Sigmoid colon (tissue), 7 donors: Measurements from ENCODE around the gene SH2D5. TPM values are rescaled to one million over a fixed set of nuclear protein-coding genes. Genes with fewer than 3 reads are reported as not detected.

Experiments
- DNase-seq: peaks from one replicate; pipeline ENCODE4 v3.0.0-alpha.2; 2019
- H3K27ac ChIP-seq, 4 donors: fragments of 200-600 bp; sonication (generic); one replicate each; pipeline ENCODE4 v1.5.1; 2016 to 2019; ENCODE audit warnings: mild to moderate bottlenecking in 1 of 4
- H3K27me3 ChIP-seq, 3 donors: fragments of 200-600 bp; sonication (generic); one replicate each; pipeline ENCODE4 v1.5.1; 2019; ENCODE audit warnings: mild to moderate bottlenecking in 1 of 3
- H3K36me3 ChIP-seq, 4 donors: fragments of 200-600 bp; sonication (generic); one replicate each; pipeline ENCODE4 v1.5.1; 2016 to 2019
- H3K4me1 ChIP-seq, 4 donors: fragments of 200-600 bp; sonication (generic); one replicate each; pipeline ENCODE4 v1.5.1; 2017 to 2019
- H3K4me3 ChIP-seq, 4 donors: fragments of 200-600 bp; sonication (generic); one replicate each; pipeline ENCODE4 v1.5.1; 2017 to 2019; ENCODE audit warnings: mild to moderate bottlenecking in 2 of 4, moderate library complexity in 1 of 4
- H3K9me3 ChIP-seq, 4 donors: fragments of 200-600 bp in 3 of 4; sonication (generic) in 3 of 4; one replicate each; pipeline versions ENCODE4 v1.5.1 to v1.6.1; 2013 to 2019
- CTCF ChIP-seq, 4 experiments: fragments of 450-650 bp in 3 of 4; fragments of 200-600 bp in 1 of 4; IDR thresholded peaks; one replicate each; pipeline ENCODE4 v1.5.1; 2016 to 2019; ENCODE audit warnings: antibody characterized with exemption in 4 of 4, mild to moderate bottlenecking in 3 of 4, moderate library complexity in 2 of 4
- EP300 ChIP-seq, 4 donors: sonication (generic); formaldehyde crosslinking; IDR thresholded peaks; one replicate each; pipeline ENCODE4 v1.6.1; 2017; ENCODE audit warnings: antibody characterized with exemption in 4 of 4
- POLR2A ChIP-seq, 2 donors: fragments of 450-650 bp; IDR thresholded peaks; one replicate each; pipeline ENCODE4 v1.6.1; 2016; ENCODE audit warnings: antibody characterized with exemption in 2 of 2, mild to moderate bottlenecking in 2 of 2, moderate library complexity in 2 of 2
- POLR2AphosphoS5 ChIP-seq, 4 donors: sonication (generic); formaldehyde crosslinking; IDR thresholded peaks; one replicate each; pipeline ENCODE4 v1.6.1; 2017; ENCODE audit warnings: antibody characterized with exemption in 4 of 4
- WGBS, 2 donors: extraction: QIAGEN DNeasy Blood & Tissue Kit; methylation state at CpG; one replicate each; pipeline ENCODE4 v1.1.7; 2013; 5-methylcytosine and 5-hydroxymethylcytosine counted together
- intact Hi-C: fragments of 100-400 bp; cut with DNase I; formaldehyde crosslinking; loops from one replicate; pipeline ENCODE4 v1.15.1; 2023
- polyA plus RNA-seq, 3 donors: library from polyadenylated mRNA; stranded (reverse); fragments of 200-250 nt; gene quantifications; one replicate each; pipeline ENCODE4 v1.2.3, GENCODE V29; 2013
- total RNA-seq, 4 donors: library from RNA; depleted of rRNA; stranded (reverse); fragments of >200 nt; gene quantifications; one replicate each; pipeline ENCODE4 v1.1.0, GENCODE V29; 2016
- donor health status: healthy with polysubstance abuse.
- donor health status: Bipolar disorder and iron deficiency.
- donor health status: healthy.

SH2D5 gene
- total and polyA plus RNA-seq, 7 donors: under 0.01 to 0.55 (median 0.14) TPM; not detected in 2

DNA sequence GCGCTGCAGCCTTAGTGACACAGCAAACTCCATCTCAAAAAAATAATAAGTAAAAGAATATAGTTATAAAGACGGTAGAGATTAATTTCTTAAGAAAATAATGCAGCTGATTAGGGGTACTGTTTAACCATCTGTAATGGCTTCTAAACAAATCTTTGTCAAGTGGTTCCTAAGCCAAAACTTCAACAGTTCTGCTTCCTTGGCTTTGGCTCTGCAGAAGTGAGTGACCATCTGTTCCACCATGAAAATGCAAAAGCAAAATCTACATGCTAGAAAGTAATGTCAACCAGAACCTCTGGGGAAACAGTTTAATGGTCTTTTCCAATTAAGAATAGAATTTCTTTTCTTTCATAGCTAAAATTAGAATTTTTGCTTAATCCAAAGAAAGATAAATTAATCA is 8.3 kb upstream of the SH2D5 start:
- WGBS, 2 donors: 69 to 77% methylated on average over 2 of the region's 2 CpGs
- no peaks in the 10 kb centered on the region for H3K27me3 ChIP-seq
- H3K36me3 ChIP-seq: peaks cover 14 to 65% (median 32%) of the 10 kb centered on the region in 4 donors
- DNase-seq: no peak
- TF ChIP-seq POLR2AphosphoS5 (IDR thresholded peaks at IDR 0.05) (no peak), CTCF (IDR thresholded peaks at IDR 0.05) (no peak), EP300 (IDR thresholded peaks at IDR 0.05) (no peak), POLR2A (IDR thresholded peaks at IDR 0.05) (no peak)
- H3K27ac ChIP-seq: no peak overlapping the region
- H3K9me3 ChIP-seq: no peaks in the 10 kb centered on the region
- H3K4me3 ChIP-seq: no peak overlapping the region
- H3K4me1 ChIP-seq: no peaks in the 10 kb centered on the region
- intact Hi-C loops: no loop called here

DNA sequence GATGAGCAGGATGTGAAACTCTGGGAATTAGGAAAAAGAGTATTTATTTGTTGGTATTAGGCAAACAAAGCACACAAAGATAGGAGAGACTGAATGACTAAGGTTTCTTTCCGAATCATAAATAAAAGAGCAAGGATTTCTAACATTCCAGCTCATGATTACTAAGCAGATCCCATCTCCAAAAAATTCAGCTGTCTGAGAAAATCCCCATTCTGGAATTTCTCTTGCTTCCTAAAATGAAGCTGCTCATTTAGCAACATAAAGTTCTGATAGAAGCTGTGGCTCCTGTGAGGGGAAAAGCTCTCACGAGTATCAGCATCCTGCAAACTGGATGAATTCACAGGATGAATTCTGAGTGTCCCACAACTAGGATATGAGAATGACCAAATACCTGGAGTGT is 6.7 kb upstream of the SH2D5 start:
- DNase-seq: no peak
- no peak overlapping the region for H3K4me3 ChIP-seq
- no peaks in the 10 kb centered on the region for H3K27me3 ChIP-seq
- TF ChIP-seq POLR2A (IDR thresholded peaks at IDR 0.05) (no peak), EP300 (IDR thresholded peaks at IDR 0.05) (no peak), POLR2AphosphoS5 (IDR thresholded peaks at IDR 0.05) (no peak), CTCF (IDR thresholded peaks at IDR 0.05) (no peak)
- no peaks in the 10 kb centered on the region for H3K4me1 ChIP-seq
- intact Hi-C loops: no loop called here
- peak overlapping the region in 1 of 4 donors; percentile 28 for H3K27ac ChIP-seq
- peaks cover 6 to 49% (median 20%) of the 10 kb centered on the region in 4 donors for H3K36me3 ChIP-seq
- H3K9me3 ChIP-seq: no peaks in the 10 kb centered on the region
- WGBS, 2 donors: 85 to 86% methylated on average over 2 of the region's 2 CpGs

- WGBS, 2 donors: 91 to 94% methylated on average over 7 of the region's 7 CpGs
Measured at GRCh38 chr1:20735581-20736111, 3.1 kb upstream of the SH2D5 start.

DNA sequence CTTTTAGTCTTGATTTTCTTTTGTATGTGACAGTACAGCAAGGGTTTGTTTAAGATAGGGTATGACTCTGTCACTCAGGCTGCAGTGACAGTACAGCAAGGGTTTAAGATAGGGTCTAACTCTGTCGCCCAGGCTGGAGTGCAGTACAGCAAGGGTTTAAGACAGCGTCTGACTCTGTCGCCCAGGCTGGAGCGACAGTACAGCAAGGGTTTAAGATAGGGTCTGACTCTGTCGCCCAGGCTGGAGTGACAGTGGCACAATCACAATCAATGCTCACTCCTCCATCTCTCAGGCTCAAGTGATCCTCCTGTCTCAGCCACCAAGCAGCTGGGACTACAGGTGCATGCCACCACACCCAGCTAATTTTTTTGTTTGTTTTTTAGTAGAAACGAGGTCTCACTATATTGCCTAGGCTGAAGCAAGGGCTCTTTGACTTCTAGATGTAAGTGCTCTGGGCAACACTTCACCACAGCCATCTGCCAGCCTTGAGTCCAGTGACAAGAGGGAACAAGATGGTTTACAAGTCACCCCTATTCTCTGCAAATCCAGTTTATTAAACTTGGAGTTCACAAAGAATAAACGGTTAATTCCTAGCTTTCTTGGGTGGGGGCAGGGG is 965 bp upstream of the SH2D5 start:
- peak overlapping the region in 3 of 4 donors; percentile 55 to 58 (median 58) for H3K4me3 ChIP-seq
- H3K9me3 ChIP-seq: no peaks in the 10 kb centered on the region
- H3K27me3 ChIP-seq: peaks cover 8 to 27% (median 10%) of the 10 kb centered on the region in 3 donors
- H3K36me3 ChIP-seq: no peaks in the 10 kb centered on the region
- 8 to 24% methylated on average over 7 of the region's 7 CpGs for WGBS, 2 donors
- peak overlapping the region; percentile 17 to 80 (median 62) for H3K27ac ChIP-seq
- TF ChIP-seq POLR2AphosphoS5 (IDR thresholded peaks at IDR 0.05) (no peak), POLR2A (IDR thresholded peaks at IDR 0.05) (no peak), EP300 (IDR thresholded peaks at IDR 0.05) (no peak), CTCF (IDR thresholded peaks at IDR 0.05) (no peak)
- intact Hi-C loops: loop anchor here (1.0 kb wide), 1 partner anchor 36 kb away; no protein-coding TSS in a partner anchor
- peaks cover 0 to 25% (median 23%) of the 10 kb centered on the region in 4 donors for H3K4me1 ChIP-seq
- no peak for DNase-seq

More at GRCh38 chr1:20735581-20736111, 3.1 kb upstream of the SH2D5 start:
- TF ChIP-seq POLR2AphosphoS5 (IDR thresholded peaks at IDR 0.05): no peak
- no peak for TF ChIP-seq CTCF (IDR thresholded peaks at IDR 0.05)
- TF ChIP-seq POLR2A (IDR thresholded peaks at IDR 0.05): no peak
- no peak for TF ChIP-seq EP300 (IDR thresholded peaks at IDR 0.05)
- intact Hi-C loops: no loop called here
- Histone ChIP-seq H3K27ac (peak overlapping the region in 1 of 4 donors; percentile 34), H3K4me3 (no peak overlapping the region), H3K36me3 (peaks cover 0 to 13% (median 0%) of the 10 kb centered on the region in 4 donors), H3K9me3 (no peaks in the 10 kb centered on the region), H3K27me3 (peaks cover 8 to 18% (median 10%) of the 10 kb centered on the region in 3 donors), H3K4me1 (peaks cover 0 to 25% (median 23%) of the 10 kb centered on the region in 4 donors)
- no peak for DNase-seq
